ENCODE data around the gene AKR1C3. TPM values are rescaled to one million over a fixed set of nuclear protein-coding genes. Genes with fewer than 3 reads are reported as not detected.

Gene AKR1C3
- total RNA-seq, 1 experiment from 2014 or later: 0.62 TPM

DNA sequence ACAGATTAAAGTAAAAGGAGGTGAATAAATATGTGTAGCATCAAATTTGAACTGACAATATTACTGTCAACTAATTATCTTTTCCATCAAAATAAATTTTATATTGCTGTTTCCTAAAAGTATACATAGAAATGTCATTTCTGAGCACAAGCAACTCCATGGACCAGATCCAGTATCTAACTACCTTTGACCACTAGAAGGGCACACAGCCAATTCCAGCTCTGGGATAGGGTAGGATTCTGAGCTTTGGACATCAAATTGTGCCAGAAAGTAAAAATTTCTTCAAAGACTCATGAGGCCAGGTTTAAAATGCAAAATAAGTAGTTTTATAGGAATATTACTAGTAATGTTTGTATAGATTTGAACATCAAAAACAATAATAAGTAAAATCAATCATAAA lies 29.7 kb downstream of the AKR1C3 start:
- no peaks in the 10 kb centered on the region for H3K27me3 ChIP-seq (ENCODE audit: control insufficient read depth, insufficient read depth, low read length)
- CTCF ChIA-PET: no interaction called here
- no peak for DNase-seq (ENCODE audit: low read depth, low spot score)
- no peaks in the 10 kb centered on the region for H3K9me3 ChIP-seq (ENCODE audit: control insufficient read depth, insufficient read depth, low read depth, low read length)
- ATAC-seq: no peak
- in situ Hi-C loops (cut with HindIII; ENCODE audit: low pct_unique_long_range_greater_than_20kb, low sequenced_read_pairs): no loop called here
- H3K4me1 ChIP-seq (ENCODE audit: control insufficient read depth, insufficient read depth, low read length): no peaks in the 10 kb centered on the region
- no peak overlapping the region for H3K4me3 ChIP-seq (ENCODE audit: low read depth in 2 of 2, low read length in 2 of 2)
- no TSS peak for BruUV-seq (replicated peaks)
- H3K36me3 ChIP-seq (ENCODE audit: control insufficient read depth, insufficient read depth, low read length): no peaks in the 10 kb centered on the region
- TF ChIP-seq SIN3A (IDR thresholded peaks at IDR 0.05; ENCODE audit: borderline replicate concordance, insufficient read depth, low read depth, low read length) (no peak), REST (IDR thresholded peaks at IDR 0.05; ENCODE audit: insufficient read depth in 1 of 2, low read depth in 2 of 2, low read length in 1 of 2) (no peak), POLR2AphosphoS5 (IDR thresholded peaks at IDR 0.05; ENCODE audit: low read depth, low read length) (no peak), TCF7L2 (IDR thresholded peaks at IDR 0.05; ENCODE audit: low read depth, low read length) (no peak)
- TF ChIP-seq, protein P1, sequence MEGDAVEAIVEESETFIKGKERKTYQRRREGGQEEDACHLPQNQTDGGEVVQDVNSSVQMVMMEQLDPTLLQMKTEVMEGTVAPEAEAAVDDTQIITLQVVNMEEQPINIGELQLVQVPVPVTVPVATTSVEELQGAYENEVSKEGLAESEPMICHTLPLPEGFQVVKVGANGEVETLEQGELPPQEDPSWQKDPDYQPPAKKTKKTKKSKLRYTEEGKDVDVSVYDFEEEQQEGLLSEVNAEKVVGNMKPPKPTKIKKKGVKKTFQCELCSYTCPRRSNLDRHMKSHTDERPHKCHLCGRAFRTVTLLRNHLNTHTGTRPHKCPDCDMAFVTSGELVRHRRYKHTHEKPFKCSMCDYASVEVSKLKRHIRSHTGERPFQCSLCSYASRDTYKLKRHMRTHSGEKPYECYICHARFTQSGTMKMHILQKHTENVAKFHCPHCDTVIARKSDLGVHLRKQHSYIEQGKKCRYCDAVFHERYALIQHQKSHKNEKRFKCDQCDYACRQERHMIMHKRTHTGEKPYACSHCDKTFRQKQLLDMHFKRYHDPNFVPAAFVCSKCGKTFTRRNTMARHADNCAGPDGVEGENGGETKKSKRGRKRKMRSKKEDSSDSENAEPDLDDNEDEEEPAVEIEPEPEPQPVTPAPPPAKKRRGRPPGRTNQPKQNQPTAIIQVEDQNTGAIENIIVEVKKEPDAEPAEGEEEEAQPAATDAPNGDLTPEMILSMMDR (IDR thresholded peaks at IDR 0.05): no peak
- intact Hi-C loops (cut with micrococcal nuclease; ENCODE audit: unreplicated experiment): no loop called here
- POLR2A ChIA-PET: no interaction called here
- H3K27ac ChIP-seq (ENCODE audit: low read length): no peak overlapping the region

- POLR2A ChIA-PET: no interaction called here
- no peak for ATAC-seq
- no peak for DNase-seq (ENCODE audit: low read depth, low spot score)
- Histone ChIP-seq H3K4me1 (ENCODE audit: control insufficient read depth, insufficient read depth, low read length) (no peaks in the 10 kb centered on the region), H3K27ac (ENCODE audit: low read length) (no peak overlapping the region), H3K27me3 (ENCODE audit: control insufficient read depth, insufficient read depth, low read length) (no peaks in the 10 kb centered on the region), H3K4me3 (ENCODE audit: low read depth in 2 of 2, low read length in 2 of 2) (no peak overlapping the region), H3K9me3 (ENCODE audit: control insufficient read depth, insufficient read depth, low read depth, low read length) (no peaks in the 10 kb centered on the region), H3K36me3 (ENCODE audit: control insufficient read depth, insufficient read depth, low read length) (no peaks in the 10 kb centered on the region)
- intact Hi-C loops (cut with micrococcal nuclease; ENCODE audit: unreplicated experiment): no loop called here
- in situ Hi-C loops (cut with HindIII; ENCODE audit: low pct_unique_long_range_greater_than_20kb, low sequenced_read_pairs): no loop called here
- no TSS peak for BruUV-seq (replicated peaks)
- no peak for TF ChIP-seq POLR2AphosphoS5 (IDR thresholded peaks at IDR 0.05; ENCODE audit: low read depth, low read length)
- CTCF ChIA-PET: no interaction called here
These were observed 31.3 kb downstream of the AKR1C3 start for GRCh38 chr10:5125315-5126044.

- intact Hi-C loops (cut with micrococcal nuclease; ENCODE audit: unreplicated experiment): no loop called here
- ChIA-PET CTCF (no interaction called here), POLR2A (no interaction called here)
- H3K27me3 ChIP-seq (ENCODE audit: control insufficient read depth, insufficient read depth, low read length): no peaks in the 10 kb centered on the region
- ATAC-seq (no peak), DNase-seq (ENCODE audit: low read depth, low spot score) (no peak)
- no TSS peak for BruUV-seq (replicated peaks)
- no peaks in the 10 kb centered on the region for H3K36me3 ChIP-seq (ENCODE audit: control insufficient read depth, insufficient read depth, low read length)
- H3K4me3 ChIP-seq (ENCODE audit: low read depth in 2 of 2, low read length in 2 of 2): no peak overlapping the region
- H3K9me3 ChIP-seq (ENCODE audit: control insufficient read depth, insufficient read depth, low read depth, low read length): no peaks in the 10 kb centered on the region
- no peak overlapping the region for H3K27ac ChIP-seq (ENCODE audit: low read length)
- in situ Hi-C loops (cut with HindIII; ENCODE audit: low pct_unique_long_range_greater_than_20kb, low sequenced_read_pairs): no loop called here
- no peaks in the 10 kb centered on the region for H3K4me1 ChIP-seq (ENCODE audit: control insufficient read depth, insufficient read depth, low read length)
- no peak for TF ChIP-seq SIN3A (IDR thresholded peaks at IDR 0.05; ENCODE audit: borderline replicate concordance, insufficient read depth, low read depth, low read length)
- TF ChIP-seq REST (IDR thresholded peaks at IDR 0.05; ENCODE audit: insufficient read depth in 1 of 2, low read depth in 2 of 2, low read length in 1 of 2): no peak
- no peak for TF ChIP-seq POLR2AphosphoS5 (IDR thresholded peaks at IDR 0.05; ENCODE audit: low read depth, low read length)
- TF ChIP-seq, protein P1 (IDR thresholded peaks at IDR 0.05): no peak
- no peak for TF ChIP-seq TCF7L2 (IDR thresholded peaks at IDR 0.05; ENCODE audit: low read depth, low read length)
These were observed 41.4 kb downstream of the AKR1C3 start for GRCh38 chr10:5135581-5135980.

Measured in Panc1 (cell line).